ENCODE data around the gene LCOR. TPM values are rescaled to one million over a fixed set of nuclear protein-coding genes. Genes with fewer than 3 reads are reported as not detected.

The LCOR gene
- total RNA-seq, 1 donor from 2014 or later = 50.1 TPM

GRCh38 chr10:96873756-96874467, 41.8 kb downstream of the LCOR start:
- intact Hi-C loops (cut with DNase I) = no loop called here
- no peak for ATAC-seq

DNA sequence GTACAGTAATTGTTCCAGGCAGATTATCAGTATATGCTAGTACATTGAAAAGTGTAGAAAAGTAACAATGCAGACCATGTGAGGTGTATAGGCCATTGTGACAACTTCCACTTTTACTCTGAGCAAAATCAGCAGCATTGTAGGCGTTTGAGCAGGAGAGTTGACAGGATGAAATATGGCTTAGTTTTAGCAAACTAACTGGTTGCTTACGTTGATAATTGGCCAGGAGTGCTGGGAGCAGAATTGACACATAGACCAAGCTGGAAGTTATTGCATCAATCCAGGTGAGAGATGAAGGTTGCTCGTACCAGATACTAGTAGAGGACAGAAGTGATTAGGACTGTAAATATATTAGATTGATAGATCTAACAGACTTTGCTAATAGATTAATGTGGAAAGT, 46.0 kb downstream of the LCOR start:
- ATAC-seq (no peak), DNase-seq (ENCODE audit: low spot score) (no peak)
- intact Hi-C loops (cut with DNase I) = no loop called here

More at GRCh38 chr10:96873756-96874467, 41.8 kb downstream of the LCOR start:
- no peak for DNase-seq (ENCODE audit: low spot score)

GRCh38 chr10:96880575-96880974, 48.5 kb downstream of the LCOR start:
- no peak for ATAC-seq
- DNase-seq (ENCODE audit: low spot score) = no peak
- intact Hi-C loops (cut with DNase I) = no loop called here

GRCh38 chr10:96889415-96890171, 57.5 kb downstream of the LCOR start:
- DNase-seq (ENCODE audit: low spot score) (no peak), ATAC-seq (no peak)
- intact Hi-C loops (cut with DNase I) = no loop called here

- ATAC-seq = no peak
- no peak for DNase-seq (ENCODE audit: low spot score)
- intact Hi-C loops (cut with DNase I) = no loop called here
These were observed 58.0 kb downstream of the LCOR start for GRCh38 chr10:96890172-96890513.

- intact Hi-C loops (cut with DNase I) = no loop called here
- DNase-seq (ENCODE audit: low spot score) = no peak
- no peak for ATAC-seq
These were observed 58.5 kb downstream of the LCOR start for GRCh38 chr10:96890580-96890979.

GRCh38 chr10:96891840-96892239, 59.7 kb downstream of the LCOR start:
- DNase-seq (ENCODE audit: low spot score) (no peak), ATAC-seq (no peak)
- intact Hi-C loops (cut with DNase I) = no loop called here

DNA sequence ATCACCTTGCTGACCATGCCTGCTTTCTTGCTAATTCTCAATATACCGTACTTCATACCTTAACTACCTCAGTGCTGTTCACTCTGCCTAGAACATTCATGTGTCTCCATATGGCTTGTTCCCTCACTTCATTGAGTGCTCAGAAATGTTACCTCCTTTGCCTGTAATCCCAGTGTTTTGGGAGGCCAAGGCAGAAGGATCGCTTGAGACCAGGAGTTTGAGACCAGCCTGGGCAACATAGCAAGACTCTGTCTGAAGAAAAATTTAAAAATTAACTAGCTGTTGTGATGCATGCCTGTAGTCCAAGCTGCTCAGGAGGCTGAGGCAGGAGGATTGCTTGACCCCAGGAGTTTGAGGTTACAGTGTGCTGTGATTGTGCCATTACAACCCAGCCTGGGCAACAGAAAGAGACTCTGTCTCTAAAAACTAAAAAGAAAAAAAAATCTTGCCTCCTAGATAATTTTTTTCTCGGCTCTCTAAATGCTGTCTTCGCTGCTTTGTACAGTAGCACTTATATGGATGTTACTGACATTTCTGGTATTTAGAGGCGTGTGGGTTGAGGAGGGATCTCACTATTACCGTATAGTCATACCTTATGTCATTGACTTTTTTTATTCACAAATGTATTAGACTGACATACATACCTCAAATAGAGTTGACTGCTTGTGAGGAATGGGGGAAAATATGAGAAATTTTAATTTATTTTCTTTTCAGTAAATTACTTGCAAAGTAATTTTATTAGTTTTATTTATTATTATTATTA, 63.7 kb downstream of the LCOR start:
- no peak for DNase-seq (ENCODE audit: low spot score)
- no peak for ATAC-seq
- intact Hi-C loops (cut with DNase I) = no loop called here

DNA sequence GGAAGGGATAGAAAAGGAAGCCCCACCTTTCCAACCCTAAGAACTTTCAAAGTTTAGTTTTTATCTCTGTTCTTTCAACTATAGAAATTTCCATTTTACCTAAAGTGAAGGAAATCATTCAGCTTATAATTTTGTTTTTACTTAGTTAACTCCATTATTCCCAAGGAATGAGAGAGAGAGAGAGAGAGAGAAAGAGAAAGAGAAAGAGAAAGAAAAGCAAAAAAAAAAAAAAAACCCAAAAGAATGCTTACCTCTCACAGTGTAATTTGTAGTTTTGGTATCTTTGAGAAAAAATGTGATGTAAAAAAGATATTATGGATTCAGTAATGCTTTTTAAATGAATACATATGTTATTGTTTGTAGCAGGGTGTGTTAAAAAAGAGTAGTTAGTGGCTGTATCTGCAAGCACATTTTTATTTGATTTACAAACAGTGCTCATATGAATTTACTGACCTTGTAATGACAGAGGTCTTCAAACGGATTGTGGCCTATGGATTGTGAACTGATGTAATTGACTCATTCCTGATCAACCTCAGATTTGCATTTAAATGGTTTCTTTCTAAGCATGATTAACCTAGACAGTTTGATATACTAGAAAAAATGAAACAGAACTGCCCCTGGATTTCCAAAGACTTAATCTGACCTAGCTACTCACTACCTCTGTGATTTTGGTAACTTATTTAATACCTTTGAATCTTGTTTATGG, 64.9 kb downstream of the LCOR start:
- ATAC-seq (no peak), DNase-seq (ENCODE audit: low spot score) (no peak)
- intact Hi-C loops (cut with DNase I) = no loop called here

- ATAC-seq (no peak), DNase-seq (ENCODE audit: low spot score) (no peak)
- intact Hi-C loops (cut with DNase I) = no loop called here
These were observed 70.0 kb downstream of the LCOR start for GRCh38 chr10:96902117-96902516.

GRCh38 chr10:96902731-96903358, 70.7 kb downstream of the LCOR start:
- intact Hi-C loops (cut with DNase I) = no loop called here
- no peak for DNase-seq (ENCODE audit: low spot score)
- no peak for ATAC-seq

DNA sequence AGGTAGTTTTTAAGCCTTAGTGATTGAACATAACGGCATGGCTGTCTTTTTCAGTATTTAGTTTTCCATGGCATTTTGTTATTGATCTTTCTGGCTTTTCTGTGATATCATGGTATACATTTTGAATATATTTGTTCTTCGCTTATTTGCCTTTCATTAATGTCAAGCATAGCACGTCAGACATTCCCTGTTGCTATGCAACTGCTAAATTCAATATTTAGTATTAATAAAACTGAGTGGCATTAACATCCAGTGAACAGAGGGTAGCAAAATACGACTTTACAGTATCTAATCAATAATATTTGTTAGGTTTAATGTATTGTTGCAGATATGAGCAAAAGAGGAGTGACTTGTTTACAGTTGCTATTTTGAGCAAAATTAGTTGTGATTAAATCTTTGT, 72.5 kb downstream of the LCOR start:
- ATAC-seq (no peak), DNase-seq (ENCODE audit: low spot score) (no peak)
- intact Hi-C loops (cut with DNase I) = no loop called here

- intact Hi-C loops (cut with DNase I) = no loop called here
- DNase-seq (ENCODE audit: low spot score) (no peak), ATAC-seq (no peak)
These were observed 74.8 kb downstream of the LCOR start for GRCh38 chr10:96906864-96907263.

DNA sequence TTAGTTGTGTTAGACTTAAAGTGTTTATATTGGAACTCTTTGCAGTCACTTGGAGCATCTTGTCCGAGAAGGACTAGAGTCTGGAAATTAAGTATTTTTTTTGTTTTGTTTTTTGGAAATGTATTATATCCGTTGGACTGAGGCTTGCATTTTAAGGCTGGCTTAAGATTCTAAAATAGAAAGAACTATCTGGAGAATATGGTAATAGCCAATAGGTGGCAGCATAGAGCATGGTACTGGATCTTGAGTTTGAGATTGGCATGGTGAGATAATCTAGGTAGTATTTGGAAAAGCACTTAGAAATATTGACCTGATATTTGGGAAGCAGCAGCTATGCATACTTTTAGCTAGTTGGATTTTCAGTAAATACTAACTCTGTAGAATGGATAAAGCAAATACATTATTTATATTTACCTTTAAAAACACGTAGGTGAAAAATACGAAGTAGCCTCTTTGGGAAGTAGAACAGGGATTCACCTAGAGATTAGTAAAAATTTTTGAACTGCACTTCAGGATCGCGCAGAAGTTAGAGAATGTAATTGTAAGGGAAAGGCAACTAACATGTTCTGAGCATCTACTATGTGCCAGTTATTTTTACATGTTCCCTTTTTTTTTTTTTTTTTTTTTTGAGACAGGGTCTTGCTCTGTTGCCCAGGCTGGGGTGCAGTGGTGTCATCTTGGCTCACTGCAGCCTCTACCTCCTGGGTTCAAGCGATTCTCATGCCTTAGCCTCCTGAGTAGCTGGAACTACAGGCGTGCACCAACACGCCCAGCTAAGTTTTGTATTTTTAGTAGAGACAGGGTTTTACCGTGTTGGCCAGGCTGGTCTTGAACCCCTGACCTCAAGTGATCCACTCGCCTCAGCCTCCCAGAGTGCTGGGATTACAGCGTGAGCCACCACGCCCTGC, 78.6 kb downstream of the LCOR start:
- ATAC-seq (peak; percentile 26), DNase-seq (ENCODE audit: low spot score) (no peak)
- intact Hi-C loops (cut with DNase I) = no loop called here

- intact Hi-C loops (cut with DNase I) = no loop called here
- no peak for ATAC-seq
- no peak for DNase-seq (ENCODE audit: low spot score)
These were observed 80.3 kb downstream of the LCOR start for GRCh38 chr10:96912405-96912804.

- ATAC-seq = no peak
- intact Hi-C loops (cut with DNase I) = no loop called here
- DNase-seq (ENCODE audit: low spot score) = no peak
These were observed 81.8 kb downstream of the LCOR start for GRCh38 chr10:96913906-96914305.

GRCh38 chr10:96917628-96918027, 85.5 kb downstream of the LCOR start:
- intact Hi-C loops (cut with DNase I) = no loop called here
- ATAC-seq = no peak
- DNase-seq (ENCODE audit: low spot score) = no peak

All from sciatic nerve (tissue), 2 donors.